ENCODE results near the gene ITPK1. TPM values are rescaled to one million over a fixed set of nuclear protein-coding genes. Genes with fewer than 3 reads are reported as not detected.

The ITPK1 gene
- total and polyA plus RNA-seq, 2 experiments from 2014 or later: 35.9 to 101 TPM

DNA sequence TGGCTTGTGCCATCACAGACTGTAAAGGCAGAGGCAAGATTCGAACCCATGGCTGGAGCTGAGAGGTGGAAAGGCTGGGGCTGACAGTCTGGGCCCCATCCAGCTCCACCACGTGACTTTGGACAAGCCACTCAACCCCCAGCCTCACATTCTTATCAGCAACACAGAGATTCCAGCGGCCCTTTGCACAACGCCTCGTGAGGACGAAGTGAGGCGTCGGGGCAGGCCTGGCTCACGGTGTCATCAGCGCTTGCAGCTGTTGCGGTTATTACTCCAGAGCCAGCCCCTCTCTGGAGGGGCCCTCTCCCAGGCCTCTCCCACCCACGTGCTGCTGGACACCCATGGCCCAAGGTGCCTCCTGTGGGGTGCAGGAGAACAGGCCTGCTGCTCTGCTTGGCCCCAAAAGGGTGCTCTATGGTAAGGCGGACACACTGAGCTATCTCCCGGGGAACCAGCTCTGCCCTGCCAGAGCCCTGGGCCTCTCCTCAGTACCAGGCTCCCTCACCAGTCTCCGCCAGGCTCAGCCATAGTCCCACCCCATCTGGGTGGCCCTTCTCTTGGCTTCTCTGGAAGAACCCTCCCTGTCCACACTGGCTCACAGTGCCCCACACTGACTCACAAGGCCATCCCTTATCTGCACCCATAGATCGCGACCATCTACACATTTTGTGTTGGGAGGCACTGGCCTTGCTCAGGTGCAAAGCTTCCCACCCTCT, 171.7 kb downstream of the ITPK1 start (continued):
- TF ChIP-seq, protein P1, sequence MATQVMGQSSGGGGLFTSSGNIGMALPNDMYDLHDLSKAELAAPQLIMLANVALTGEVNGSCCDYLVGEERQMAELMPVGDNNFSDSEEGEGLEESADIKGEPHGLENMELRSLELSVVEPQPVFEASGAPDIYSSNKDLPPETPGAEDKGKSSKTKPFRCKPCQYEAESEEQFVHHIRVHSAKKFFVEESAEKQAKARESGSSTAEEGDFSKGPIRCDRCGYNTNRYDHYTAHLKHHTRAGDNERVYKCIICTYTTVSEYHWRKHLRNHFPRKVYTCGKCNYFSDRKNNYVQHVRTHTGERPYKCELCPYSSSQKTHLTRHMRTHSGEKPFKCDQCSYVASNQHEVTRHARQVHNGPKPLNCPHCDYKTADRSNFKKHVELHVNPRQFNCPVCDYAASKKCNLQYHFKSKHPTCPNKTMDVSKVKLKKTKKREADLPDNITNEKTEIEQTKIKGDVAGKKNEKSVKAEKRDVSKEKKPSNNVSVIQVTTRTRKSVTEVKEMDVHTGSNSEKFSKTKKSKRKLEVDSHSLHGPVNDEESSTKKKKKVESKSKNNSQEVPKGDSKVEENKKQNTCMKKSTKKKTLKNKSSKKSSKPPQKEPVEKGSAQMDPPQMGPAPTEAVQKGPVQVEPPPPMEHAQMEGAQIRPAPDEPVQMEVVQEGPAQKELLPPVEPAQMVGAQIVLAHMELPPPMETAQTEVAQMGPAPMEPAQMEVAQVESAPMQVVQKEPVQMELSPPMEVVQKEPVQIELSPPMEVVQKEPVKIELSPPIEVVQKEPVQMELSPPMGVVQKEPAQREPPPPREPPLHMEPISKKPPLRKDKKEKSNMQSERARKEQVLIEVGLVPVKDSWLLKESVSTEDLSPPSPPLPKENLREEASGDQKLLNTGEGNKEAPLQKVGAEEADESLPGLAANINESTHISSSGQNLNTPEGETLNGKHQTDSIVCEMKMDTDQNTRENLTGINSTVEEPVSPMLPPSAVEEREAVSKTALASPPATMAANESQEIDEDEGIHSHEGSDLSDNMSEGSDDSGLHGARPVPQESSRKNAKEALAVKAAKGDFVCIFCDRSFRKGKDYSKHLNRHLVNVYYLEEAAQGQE (IDR thresholded peaks at IDR 0.05; ENCODE audit: unreplicated experiment): no peak
- no peak for TF ChIP-seq ZNF331 (CRISPR knock-in tag; IDR thresholded peaks at IDR 0.05; ENCODE audit: low read depth)
- TF ChIP-seq, protein P2, sequence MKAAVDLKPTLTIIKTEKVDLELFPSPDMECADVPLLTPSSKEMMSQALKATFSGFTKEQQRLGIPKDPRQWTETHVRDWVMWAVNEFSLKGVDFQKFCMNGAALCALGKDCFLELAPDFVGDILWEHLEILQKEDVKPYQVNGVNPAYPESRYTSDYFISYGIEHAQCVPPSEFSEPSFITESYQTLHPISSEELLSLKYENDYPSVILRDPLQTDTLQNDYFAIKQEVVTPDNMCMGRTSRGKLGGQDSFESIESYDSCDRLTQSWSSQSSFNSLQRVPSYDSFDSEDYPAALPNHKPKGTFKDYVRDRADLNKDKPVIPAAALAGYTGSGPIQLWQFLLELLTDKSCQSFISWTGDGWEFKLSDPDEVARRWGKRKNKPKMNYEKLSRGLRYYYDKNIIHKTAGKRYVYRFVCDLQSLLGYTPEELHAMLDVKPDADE (IDR thresholded peaks at IDR 0.05): no peak
- TF ChIP-seq, protein P3, sequence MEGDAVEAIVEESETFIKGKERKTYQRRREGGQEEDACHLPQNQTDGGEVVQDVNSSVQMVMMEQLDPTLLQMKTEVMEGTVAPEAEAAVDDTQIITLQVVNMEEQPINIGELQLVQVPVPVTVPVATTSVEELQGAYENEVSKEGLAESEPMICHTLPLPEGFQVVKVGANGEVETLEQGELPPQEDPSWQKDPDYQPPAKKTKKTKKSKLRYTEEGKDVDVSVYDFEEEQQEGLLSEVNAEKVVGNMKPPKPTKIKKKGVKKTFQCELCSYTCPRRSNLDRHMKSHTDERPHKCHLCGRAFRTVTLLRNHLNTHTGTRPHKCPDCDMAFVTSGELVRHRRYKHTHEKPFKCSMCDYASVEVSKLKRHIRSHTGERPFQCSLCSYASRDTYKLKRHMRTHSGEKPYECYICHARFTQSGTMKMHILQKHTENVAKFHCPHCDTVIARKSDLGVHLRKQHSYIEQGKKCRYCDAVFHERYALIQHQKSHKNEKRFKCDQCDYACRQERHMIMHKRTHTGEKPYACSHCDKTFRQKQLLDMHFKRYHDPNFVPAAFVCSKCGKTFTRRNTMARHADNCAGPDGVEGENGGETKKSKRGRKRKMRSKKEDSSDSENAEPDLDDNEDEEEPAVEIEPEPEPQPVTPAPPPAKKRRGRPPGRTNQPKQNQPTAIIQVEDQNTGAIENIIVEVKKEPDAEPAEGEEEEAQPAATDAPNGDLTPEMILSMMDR (conservative IDR thresholded peaks at IDR 0.05; ENCODE audit: low read depth in 2 of 2): no peak
- no peak for TF ChIP-seq EZH2 (IDR thresholded peaks at IDR 0.05; ENCODE audit: low read depth, unreplicated experiment)
- TF ChIP-seq CREB1 (CRISPR knock-in tag; IDR thresholded peaks at IDR 0.05; ENCODE audit: low read depth): no peak
- no peak for TF ChIP-seq EZH2phosphoT487 (IDR thresholded peaks at IDR 0.05; ENCODE audit: unreplicated experiment)

DNA sequence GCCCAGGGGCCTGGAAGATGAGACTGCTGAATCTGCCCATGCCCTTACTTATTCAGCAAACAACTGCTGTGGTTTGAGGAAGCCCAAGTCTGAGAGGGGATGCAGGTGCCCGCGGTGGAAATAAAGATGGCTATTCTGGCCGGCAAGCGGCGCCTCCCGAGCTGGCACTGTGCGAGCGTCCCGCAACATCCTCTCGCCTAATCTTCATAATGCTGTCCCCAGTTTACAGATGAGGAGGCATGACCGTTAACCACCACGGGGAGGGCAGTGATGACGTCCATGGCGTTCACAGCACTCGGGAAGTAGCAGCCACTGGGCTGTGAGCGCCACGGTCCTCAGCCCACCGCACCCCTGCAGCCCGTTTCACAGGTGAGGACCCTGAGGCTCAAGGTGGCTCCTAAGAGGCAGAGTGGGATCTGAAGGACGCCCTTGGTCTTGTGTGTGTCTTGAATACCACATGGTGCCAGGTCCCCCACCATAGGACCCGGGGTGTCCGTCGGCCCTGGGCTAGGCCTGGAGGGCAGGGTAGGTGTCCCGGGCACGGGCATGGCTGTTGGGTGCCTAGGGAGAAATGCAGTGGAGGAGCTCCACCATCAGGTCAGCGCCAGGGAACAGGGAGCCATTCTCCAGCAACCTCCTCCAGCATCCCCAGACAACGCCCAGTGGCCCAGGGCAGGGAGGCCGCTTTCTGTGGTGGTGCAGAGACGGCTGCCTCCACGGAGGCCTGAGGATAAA, 172.6 kb downstream of the ITPK1 start:
- H3K79me2 ChIP-seq (replicated peaks; ENCODE audit: insufficient read depth): no peaks in the 10 kb centered on the region
- no peak overlapping the region for H3K4me3 Mint-ChIP-seq
- no peaks in the 10 kb centered on the region for H4K20me1 ChIP-seq (replicated peaks; ENCODE audit: insufficient read depth)
- ATAC-seq (no peak), DNase-seq (ENCODE audit: low spot score) (no peak)
- no peaks in the 10 kb centered on the region for H3K4me1 ChIP-seq (ENCODE audit: insufficient read depth)
- H3F3A ChIP-seq (replicated peaks; ENCODE audit: low read depth): no peaks in the 10 kb centered on the region
- no peak overlapping the region for H2AFZ ChIP-seq
- H3K27ac ChIP-seq (ENCODE audit: low read depth): no peak overlapping the region
- no peaks in the 10 kb centered on the region for H3K27me3 ChIP-seq (ENCODE audit: insufficient read depth)
- no peaks in the 10 kb centered on the region for H3K9me2 ChIP-seq (ENCODE audit: insufficient read depth)
- no peaks in the 10 kb centered on the region for H3K9me3 Mint-ChIP-seq
- TF ChIP-seq, protein P2 (IDR thresholded peaks at IDR 0.05): no peak
- TF ChIP-seq, protein P3 (conservative IDR thresholded peaks at IDR 0.05; ENCODE audit: low read depth in 2 of 2): 0 out of 4 replicates have a peak, but pooled peaks of 1 of the 2 experiments have one; percentile 11
- TF ChIP-seq EZH2 (IDR thresholded peaks at IDR 0.05; ENCODE audit: low read depth, unreplicated experiment) (no peak), ZNF331 (CRISPR knock-in tag; IDR thresholded peaks at IDR 0.05; ENCODE audit: low read depth) (no peak)
- peaks cover 22% of the 10 kb centered on the region for H3K36me3 Mint-ChIP-seq (ENCODE audit: low read depth)
- H3K4me3 ChIP-seq: no peak overlapping the region
- H3K27ac Mint-ChIP-seq: no peak overlapping the region; the same call in 1 of the 2 replicates
- no peaks in the 10 kb centered on the region; the same call in 2 of the 3 replicates for H3K4me1 Mint-ChIP-seq
- no peak overlapping the region for H3K4me2 ChIP-seq
- H3K36me3 ChIP-seq (ENCODE audit: insufficient read depth): no peaks in the 10 kb centered on the region
- peaks cover 14% of the 10 kb centered on the region for H3K27me3 Mint-ChIP-seq (ENCODE audit: insufficient read depth, low read depth, poor library complexity)

All from GM23338 (cell line).